B cell (primary cell): ENCODE data around the gene SMIM3. TPM values are rescaled to one million over a fixed set of nuclear protein-coding genes. Genes with fewer than 3 reads are reported as not detected.

Experiments
- ATAC-seq: fragments of 200-7000 bp; cut with Tn5 transposase; one replicate; pipeline ENCODE4 v1.10.0; 2021; ENCODE audit warnings: low read depth, mild to moderate bottlenecking, moderate number of reproducible peaks, moderate library complexity
- CTCF ChIA-PET: fragments of 350-600 bp; sonication (Branson Sonifier 250); formaldehyde crosslinking; loops from one replicate; lab custom pipeline; 2021; ENCODE audit warnings: antibody characterized with exemption, inconsistent platforms; lab: Charles Lee
- POLR2A ChIA-PET: fragments of 350-600 bp; sonication (Branson Sonifier 250); formaldehyde crosslinking; loops from one replicate; lab custom pipeline; 2021; ENCODE audit warnings: antibody characterized with exemption; lab: Charles Lee
- DNase-seq: peaks from one replicate; pipeline ENCODE4 v3.0.0; 2013
- H2AFZ ChIP-seq: 2 replicates; pipeline ENCODE4 v1.6.1; 2012; ENCODE audit warnings: mild to moderate bottlenecking, low read depth, low read length; ENCODE audit not compliant: insufficient read depth, poor library complexity, severe bottlenecking
- H3K27ac ChIP-seq, 2 donors: 1 replicate in 1 of 2; 2 replicates in 1 of 2; pipeline ENCODE4 v1.5.1; 2012 to 2013; ENCODE audit warnings: low read length in 2 of 2, mild to moderate bottlenecking in 2 of 2, moderate library complexity in 1 of 2
- H3K27me3 ChIP-seq, 4 experiments: fragments of 200-600 bp in 1 of 4; sonication (generic) in 1 of 4; replicated peaks in 1 of 4; 1 replicate in 2 of 4; 2 replicates in 2 of 4; pipeline versions ENCODE4 v1.6.1 to v1.7.0; 2013 to 2016; ENCODE audit warnings: low read length in 3 of 4, mild to moderate bottlenecking in 2 of 4, mixed read lengths in 1 of 4, moderate library complexity in 1 of 4; ENCODE audit not compliant: insufficient read depth in 4 of 4, control insufficient read depth in 3 of 4; ENCODE audit errors: control extremely low read depth in 1 of 4
- H3K36me3 ChIP-seq, 2 experiments: replicated peaks in 1 of 2; 1 replicate in 1 of 2; 2 replicates in 1 of 2; pipeline versions ENCODE4 v1.6.1 to v1.7.1; 2013; ENCODE audit warnings: low read length in 1 of 2; ENCODE audit not compliant: insufficient read depth in 2 of 2, control insufficient read depth in 1 of 2; ENCODE audit errors: control extremely low read depth in 1 of 2, extremely low read depth in 1 of 2
- H3K4me1 ChIP-seq, 2 donors: fragments of 200-600 bp in 1 of 2; sonication (generic) in 1 of 2; 1 replicate in 1 of 2; 2 replicates in 1 of 2; pipeline versions ENCODE4 v1.5.1 to v1.6.1; 2013 to 2017; ENCODE audit warnings: low read length in 2 of 2; ENCODE audit not compliant: control insufficient read depth in 2 of 2, insufficient read depth in 2 of 2
- H3K4me2 ChIP-seq: replicated peaks from 2 replicates; pipeline ENCODE3; 2012; ENCODE audit warnings: mild to moderate bottlenecking, low read depth, low read length; ENCODE audit not compliant: poor library complexity, severe bottlenecking
- H3K4me3 ChIP-seq, 5 experiments: fragments of 200-600 bp in 1 of 5; sonication (generic) in 1 of 5; 1 replicate in 3 of 5; 2 replicates in 2 of 5; pipeline versions ENCODE4 v1.5.1 to v1.7.0; 2011 to 2016; ENCODE audit warnings: low read length in 4 of 5, mild to moderate bottlenecking in 4 of 5, low read depth in 2 of 5, control low read depth in 1 of 5, moderate library complexity in 1 of 5; ENCODE audit not compliant: insufficient read depth in 1 of 5; ENCODE audit errors: control extremely low read depth in 1 of 5, extremely low read depth in 1 of 5
- H3K79me2 ChIP-seq: fragments of 200-600 bp; sonication (generic); one replicate; pipeline ENCODE4 v1.6.0; 2016; ENCODE audit warnings: low read length; ENCODE audit not compliant: control insufficient read depth, insufficient read depth
- H3K9ac ChIP-seq: fragments of 200-600 bp; sonication (generic); 2 replicates; pipeline ENCODE4 v1.6.1; 2017; ENCODE audit warnings: mild to moderate bottlenecking, low read length, moderate library complexity
- H3K9me3 ChIP-seq, 3 donors: one replicate each; pipeline versions ENCODE4 v1.6.1 to v1.7.1; 2013; ENCODE audit warnings: low read length in 2 of 3; ENCODE audit not compliant: control insufficient read depth in 2 of 3, insufficient read depth in 1 of 3; ENCODE audit errors: control extremely low read depth in 1 of 3
- H4K20me1 ChIP-seq: 2 replicates; pipeline ENCODE4 v1.6.0; 2012; ENCODE audit warnings: mild to moderate bottlenecking, low read length; ENCODE audit not compliant: insufficient read depth, control insufficient read depth, poor library complexity, severe bottlenecking
- H3K27ac Mint-ChIP-seq: one replicate; pipeline ENCODE4 v1.8.0; 2021; ENCODE audit warnings: mixed read lengths
- H3K27me3 Mint-ChIP-seq: one replicate; pipeline ENCODE4 v1.8.0; 2021; ENCODE audit warnings: mixed read lengths
- H3K4me1 Mint-ChIP-seq: one replicate; pipeline ENCODE4 v1.8.0; 2021; ENCODE audit warnings: mixed read lengths
- H3K4me3 Mint-ChIP-seq: one replicate; pipeline ENCODE4 v1.8.0; 2021; ENCODE audit warnings: mixed read lengths
- H3K9me3 Mint-ChIP-seq: one replicate; pipeline ENCODE4 v1.8.0; 2022; ENCODE audit warnings: mixed read lengths; ENCODE audit not compliant: insufficient read depth
- EZH2 ChIP-seq: IDR thresholded peaks from 2 replicates; pipeline ENCODE4 v1.6.1; 2012; ENCODE audit warnings: borderline replicate concordance, low read depth, mild to moderate bottlenecking, moderate library complexity, low read length; ENCODE audit not compliant: insufficient read depth, poor library complexity, severe bottlenecking
- WGBS: methylation state at CpG from one replicate; pipeline ENCODE4 v1.1.5; 2013; ENCODE audit warnings: missing lambda C conversion rate; ENCODE audit not compliant: insufficient coverage; 5-methylcytosine and 5-hydroxymethylcytosine counted together
- intact Hi-C: fragments of 100-400 bp; cut with micrococcal nuclease; formaldehyde crosslinking; loops from one replicate; pipeline ENCODE4 v1.10.0; 2022
- polyA plus RNA-seq: library from polyadenylated mRNA; depleted of rRNA; stranded (reverse); fragments of >200 nt; gene quantifications from 2 replicates; pipeline ENCODE4 v1.2.3, GENCODE V29; 2012
- total RNA-seq, 2 donors: library from RNA; stranded (reverse); fragments of 120-200 nt in 1 of 2; gene quantifications; 1 replicate in 1 of 2; 2 replicates in 1 of 2; pipeline versions ENCODE4 v1.2.3 to v1.2.4, GENCODE V29; 2013 to 2022
- TF ChIP-seq, protein P1 (sequence below): fragments of 200-600 bp; IDR thresholded peaks from one replicate; pipeline ENCODE4 v1.8.0; 2022; ENCODE audit warnings: antibody characterized with exemption, mild to moderate bottlenecking

SMIM3 gene
- total and polyA plus RNA-seq, 2 donors (not counting 1 experiment from before 2014, with no cell fraction given), result 0.37 TPM; not detected in 1

DNA sequence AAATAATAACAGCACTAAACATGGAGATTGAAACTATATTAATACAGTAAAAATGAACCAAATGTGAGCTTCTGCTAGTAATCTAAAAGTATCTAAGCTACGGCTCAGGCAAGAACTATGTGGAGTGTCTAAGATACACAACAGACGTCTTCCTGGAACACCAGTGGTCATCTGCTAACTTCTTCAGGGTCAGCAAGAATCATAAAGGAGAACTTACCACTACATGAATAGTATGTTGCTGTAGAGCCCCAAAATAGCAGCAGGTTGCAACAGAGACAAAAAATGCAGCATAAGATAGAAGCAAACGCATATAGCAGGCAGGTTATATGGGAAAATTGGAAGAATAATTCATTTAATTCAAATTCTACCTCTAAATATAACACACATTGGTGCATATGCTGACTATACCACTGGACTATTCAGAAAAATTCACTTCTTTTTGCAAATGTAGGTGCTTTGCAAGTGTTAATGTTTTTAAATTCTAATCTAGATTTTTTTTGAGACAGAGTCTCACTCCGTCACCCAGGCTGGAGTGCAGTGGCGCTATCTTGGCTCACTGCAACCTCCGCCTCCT lies 46.8 kb upstream of the SMIM3 start:
- Histone ChIP-seq H3K79me2 (peaks cover 13% of the 10 kb centered on the region), H3K9me3 (peaks cover 0 to 11% (median 2%) of the 10 kb centered on the region in 3 donors), H3K36me3 (peaks cover 11 to 65% of the 10 kb centered on the region in 2 experiments), H3K4me3 (no peak overlapping the region), H3K4me2 (no peak overlapping the region), H3K27ac (no peak overlapping the region), H3K27me3 (no peaks in the 10 kb centered on the region), H2AFZ (no peak overlapping the region), H4K20me1 (peaks cover 11% of the 10 kb centered on the region), H3K9ac (no peak overlapping the region), H3K4me1 (peaks cover 6 to 8% of the 10 kb centered on the region in 2 donors)
- ATAC-seq, result no peak
- H3K4me3 Mint-ChIP-seq, result no peak overlapping the region
- 100% methylated on average over 3 of the region's 6 CpGs for WGBS
- peaks cover 4% of the 10 kb centered on the region for H3K9me3 Mint-ChIP-seq
- intact Hi-C loops, result no loop called here
- DNase-seq, result no peak
- H3K4me1 Mint-ChIP-seq, result peaks cover 16% of the 10 kb centered on the region
- H3K27me3 Mint-ChIP-seq, result no peaks in the 10 kb centered on the region
- ChIA-PET POLR2A (no interaction called here), CTCF (no interaction called here)
- TF ChIP-seq, protein P1, sequence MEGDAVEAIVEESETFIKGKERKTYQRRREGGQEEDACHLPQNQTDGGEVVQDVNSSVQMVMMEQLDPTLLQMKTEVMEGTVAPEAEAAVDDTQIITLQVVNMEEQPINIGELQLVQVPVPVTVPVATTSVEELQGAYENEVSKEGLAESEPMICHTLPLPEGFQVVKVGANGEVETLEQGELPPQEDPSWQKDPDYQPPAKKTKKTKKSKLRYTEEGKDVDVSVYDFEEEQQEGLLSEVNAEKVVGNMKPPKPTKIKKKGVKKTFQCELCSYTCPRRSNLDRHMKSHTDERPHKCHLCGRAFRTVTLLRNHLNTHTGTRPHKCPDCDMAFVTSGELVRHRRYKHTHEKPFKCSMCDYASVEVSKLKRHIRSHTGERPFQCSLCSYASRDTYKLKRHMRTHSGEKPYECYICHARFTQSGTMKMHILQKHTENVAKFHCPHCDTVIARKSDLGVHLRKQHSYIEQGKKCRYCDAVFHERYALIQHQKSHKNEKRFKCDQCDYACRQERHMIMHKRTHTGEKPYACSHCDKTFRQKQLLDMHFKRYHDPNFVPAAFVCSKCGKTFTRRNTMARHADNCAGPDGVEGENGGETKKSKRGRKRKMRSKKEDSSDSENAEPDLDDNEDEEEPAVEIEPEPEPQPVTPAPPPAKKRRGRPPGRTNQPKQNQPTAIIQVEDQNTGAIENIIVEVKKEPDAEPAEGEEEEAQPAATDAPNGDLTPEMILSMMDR, result no peak
- no peak for TF ChIP-seq EZH2
- no peak overlapping the region for H3K27ac Mint-ChIP-seq

DNA sequence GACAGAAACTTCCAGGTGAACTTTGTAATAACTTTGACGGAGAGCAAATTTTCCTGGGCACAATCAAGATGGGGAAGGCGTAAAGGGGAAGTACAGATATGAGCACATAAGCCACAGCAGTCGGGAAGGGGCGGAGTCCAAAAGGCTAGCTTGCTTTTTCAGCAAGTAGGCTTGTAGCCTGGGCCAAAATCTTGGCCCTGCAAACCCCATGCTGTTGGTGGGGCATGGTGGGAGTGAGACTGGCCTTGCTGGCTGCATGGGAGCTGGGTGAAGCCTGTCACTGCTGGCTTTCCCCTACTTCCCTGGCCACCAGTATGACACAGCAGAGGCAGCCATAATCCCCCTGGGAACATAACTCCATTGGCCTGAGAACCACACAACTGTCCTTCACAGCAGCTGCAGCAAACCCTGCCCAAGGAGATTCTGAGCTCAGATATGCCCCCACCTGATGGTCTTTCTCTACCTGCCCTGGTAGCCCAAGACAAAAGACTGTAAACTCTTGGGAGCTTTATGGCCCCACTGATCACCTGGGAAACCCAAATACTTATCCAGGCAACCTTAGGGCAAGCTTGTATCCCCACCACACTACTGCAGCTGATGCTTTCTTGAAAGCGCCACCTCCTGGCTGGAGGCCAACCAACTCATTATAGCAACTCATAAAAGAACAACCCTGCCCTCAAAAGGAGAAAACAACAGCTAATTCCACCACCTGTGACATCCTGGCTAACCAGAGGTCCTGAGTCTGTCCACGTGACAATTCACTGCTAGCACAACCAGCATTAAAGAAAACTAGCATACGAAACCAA lies 43.8 kb upstream of the SMIM3 start:
- H3K27me3 Mint-ChIP-seq, result no peaks in the 10 kb centered on the region
- Histone ChIP-seq H3K9me3 (peaks cover 0 to 11% (median 2%) of the 10 kb centered on the region in 3 donors), H3K27me3 (no peaks in the 10 kb centered on the region), H4K20me1 (peaks cover 27% of the 10 kb centered on the region), H3K4me2 (peak overlapping the region; percentile 3), H3K27ac (no peak overlapping the region), H3K36me3 (peaks cover 5 to 51% of the 10 kb centered on the region in 2 experiments), H3K4me1 (peaks cover 6 to 8% of the 10 kb centered on the region in 2 donors), H2AFZ (peak overlapping the region; percentile 20), H3K4me3 (peak overlapping the region in 2 of 5 experiments; percentile 2 to 18), H3K79me2 (peaks cover 41% of the 10 kb centered on the region), H3K9ac (peak overlapping the region; percentile 20)
- TF ChIP-seq EZH2, result no peak
- TF ChIP-seq, protein P1, result no peak
- peak overlapping the region; percentile 51 for H3K4me3 Mint-ChIP-seq
- CTCF ChIA-PET, result interaction anchor here (1.5 kb wide), 1 partner anchor 34 kb away, joined by 3 read pairs; the partner anchor contains the start of gene RBM22
- POLR2A ChIA-PET, result no interaction called here
- intact Hi-C loops, result no loop called here
- H3K4me1 Mint-ChIP-seq, result peaks cover 34% of the 10 kb centered on the region
- ATAC-seq, result no peak
- peak; percentile 42 for DNase-seq
- H3K27ac Mint-ChIP-seq, result peak overlapping the region; percentile 66
- peaks cover 11% of the 10 kb centered on the region for H3K9me3 Mint-ChIP-seq
- 77% methylated on average over 7 of the region's 7 CpGs for WGBS
